Rectal smooth muscle tissue (tissue), 1 donor: ENCODE data around the gene L3MBTL4.
"Not testable (repeated sequence)": the region's sequence is repeated elsewhere in the genome, so short reads cannot be mapped to it uniquely, and the experiment has no call there.

Experiments
- H3K27ac ChIP-seq: one replicate; pipeline ENCODE4 v1.7.0; 2013; ENCODE audit warnings: low read depth, low read length, inconsistent platforms
- H3K27me3 ChIP-seq: one replicate; pipeline ENCODE4 v1.7.0; 2013; ENCODE audit warnings: low read length; ENCODE audit not compliant: control insufficient read depth, insufficient read depth
- H3K36me3 ChIP-seq: one replicate; pipeline ENCODE4 v1.7.0; 2013; ENCODE audit warnings: low read length; ENCODE audit not compliant: control insufficient read depth, insufficient read depth
- H3K4me1 ChIP-seq: one replicate; pipeline ENCODE4 v1.7.0; 2013; ENCODE audit warnings: low read length; ENCODE audit not compliant: control insufficient read depth, insufficient read depth
- H3K4me3 ChIP-seq: one replicate; pipeline ENCODE4 v1.7.0; 2013; ENCODE audit warnings: low read length
- H3K9ac ChIP-seq: one replicate; pipeline ENCODE4 v1.7.0; 2013; ENCODE audit warnings: low read length

The L3MBTL4 gene

DNA sequence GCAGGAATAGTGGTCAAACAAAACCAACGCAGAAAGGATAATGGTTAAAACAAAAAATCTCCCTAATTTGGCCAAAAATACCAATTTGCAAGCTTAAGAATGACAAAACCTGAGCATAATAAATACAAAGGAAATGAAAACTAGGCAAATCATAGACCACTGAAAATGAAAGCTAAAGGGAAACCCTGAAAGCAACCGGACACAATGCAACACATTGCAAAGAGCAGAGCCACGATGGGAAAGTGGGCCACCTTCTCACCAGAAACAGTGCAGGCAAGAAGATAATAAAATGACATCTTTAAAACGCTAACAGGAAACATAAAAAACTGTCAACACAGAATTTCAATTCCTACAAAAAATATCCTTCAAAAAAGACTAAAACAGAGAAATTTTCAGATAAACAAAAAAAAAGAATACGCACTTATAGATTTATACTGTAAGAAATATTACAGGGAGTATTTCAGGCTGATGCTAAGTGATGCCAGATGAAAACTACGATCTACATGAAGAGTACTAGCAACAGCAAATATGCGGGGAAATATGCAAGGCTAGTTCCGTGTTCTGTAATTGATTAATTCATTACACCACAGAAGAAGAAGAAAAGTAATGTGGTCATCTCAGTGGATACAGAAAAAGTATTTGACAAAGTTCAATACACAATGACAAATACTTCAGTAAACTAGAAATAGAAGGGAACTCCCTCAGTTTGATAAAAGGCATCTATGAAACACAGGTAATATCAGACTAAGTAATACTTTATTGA, 239.5 kb downstream of the L3MBTL4 start:
- H3K4me3 ChIP-seq: no peak overlapping the region
- no peaks in the 10 kb centered on the region for H3K4me1 ChIP-seq
- H3K36me3 ChIP-seq: no peaks in the 10 kb centered on the region
- H3K27ac ChIP-seq: no peak overlapping the region
- H3K27me3 ChIP-seq: no peaks in the 10 kb centered on the region
- no peak overlapping the region for H3K9ac ChIP-seq

DNA sequence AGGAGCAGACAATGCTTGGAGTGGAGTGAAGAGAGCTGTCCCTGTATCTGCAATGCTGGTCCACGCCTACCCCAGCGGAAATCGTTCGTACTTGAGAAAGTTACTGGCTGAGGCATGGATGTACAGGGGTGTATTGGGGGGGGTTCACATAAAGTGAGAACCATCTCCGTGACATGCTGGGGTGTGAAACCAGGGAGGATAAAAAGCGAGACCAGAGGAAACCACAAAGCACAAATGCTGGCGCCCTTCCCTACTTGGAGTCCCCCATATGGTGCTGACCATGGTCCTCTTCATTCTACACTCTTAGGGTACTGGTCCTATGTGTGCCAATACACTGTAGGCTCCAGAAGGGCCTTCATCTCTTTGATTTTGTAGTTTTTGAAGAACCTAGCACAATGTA, 244.1 kb downstream of the L3MBTL4 start:
- no peak overlapping the region for H3K27ac ChIP-seq
- no peaks in the 10 kb centered on the region for H3K4me1 ChIP-seq
- no peak overlapping the region for H3K4me3 ChIP-seq
- H3K9ac ChIP-seq: no peak overlapping the region
- H3K36me3 ChIP-seq: no peaks in the 10 kb centered on the region
- H3K27me3 ChIP-seq: no peaks in the 10 kb centered on the region

DNA sequence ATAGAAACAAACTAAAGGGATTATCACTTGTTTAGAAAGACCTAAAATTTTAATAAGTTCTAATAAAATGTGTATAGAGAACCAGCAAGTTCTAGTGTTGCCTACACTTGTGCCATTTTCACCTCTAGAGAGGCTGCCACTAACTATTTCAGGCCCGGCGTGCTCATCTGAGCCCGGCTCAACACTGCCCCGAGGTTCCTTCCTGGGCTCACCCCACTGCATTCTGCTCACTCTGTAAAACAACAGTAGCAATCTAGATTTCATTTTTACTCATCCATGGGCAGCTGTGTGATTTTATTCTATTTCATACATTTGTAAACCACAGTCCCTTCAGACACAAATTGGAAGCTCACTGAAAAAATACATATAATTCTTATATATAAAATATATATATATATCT, 253.2 kb downstream of the L3MBTL4 start:
- Histone ChIP-seq H3K36me3 (no peaks in the 10 kb centered on the region), H3K4me1 (no peaks in the 10 kb centered on the region), H3K27ac (no peak overlapping the region), H3K27me3 (no peaks in the 10 kb centered on the region), H3K4me3 (no peak overlapping the region), H3K9ac (no peak overlapping the region)

DNA sequence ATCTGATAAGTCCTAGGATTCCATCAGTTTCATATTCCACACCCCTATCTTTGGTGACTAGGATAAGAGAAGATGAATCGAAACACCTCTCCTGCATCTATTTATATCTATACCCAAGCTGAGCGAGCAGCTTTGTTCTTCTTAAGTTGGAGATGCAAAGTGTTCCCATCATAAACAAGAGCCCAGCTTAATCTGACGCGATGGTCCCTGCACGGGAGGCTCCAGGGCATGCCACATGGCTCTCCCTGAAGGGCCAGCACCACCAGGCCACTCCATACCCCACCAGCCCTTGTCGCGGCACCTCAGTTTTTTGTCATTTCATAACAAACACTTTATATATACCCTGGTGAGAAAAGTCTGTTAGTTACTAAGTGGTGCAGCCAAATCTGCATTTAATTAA, 255.3 kb downstream of the L3MBTL4 start:
- Histone ChIP-seq H3K27ac (no peak overlapping the region), H3K4me3 (no peak overlapping the region), H3K4me1 (no peaks in the 10 kb centered on the region), H3K9ac (no peak overlapping the region), H3K36me3 (no peaks in the 10 kb centered on the region), H3K27me3 (no peaks in the 10 kb centered on the region)

GRCh38 chr18:6158958-6159357, 255.8 kb downstream of the L3MBTL4 start:
- H3K27me3 ChIP-seq: no peaks in the 10 kb centered on the region
- no peak overlapping the region for H3K27ac ChIP-seq
- H3K4me1 ChIP-seq: no peaks in the 10 kb centered on the region
- H3K36me3 ChIP-seq: no peaks in the 10 kb centered on the region
- H3K4me3 ChIP-seq: no peak overlapping the region
- H3K9ac ChIP-seq: no peak overlapping the region

GRCh38 chr18:6156446-6156845, 258.3 kb downstream of the L3MBTL4 start:
- no peaks in the 10 kb centered on the region for H3K27me3 ChIP-seq
- H3K9ac ChIP-seq: no peak overlapping the region
- H3K4me1 ChIP-seq: no peaks in the 10 kb centered on the region
- no peak overlapping the region for H3K4me3 ChIP-seq
- no peak overlapping the region for H3K27ac ChIP-seq
- H3K36me3 ChIP-seq: no peaks in the 10 kb centered on the region

GRCh38 chr18:6155707-6156106, 259.0 kb downstream of the L3MBTL4 start:
- H3K4me3 ChIP-seq: no peak overlapping the region
- no peak overlapping the region for H3K9ac ChIP-seq
- H3K27ac ChIP-seq: no peak overlapping the region
- H3K4me1 ChIP-seq: no peaks in the 10 kb centered on the region
- H3K27me3 ChIP-seq: no peaks in the 10 kb centered on the region
- H3K36me3 ChIP-seq: no peaks in the 10 kb centered on the region

- Histone ChIP-seq H3K36me3 (no peaks in the 10 kb centered on the region), H3K27ac (no peak overlapping the region), H3K27me3 (no peaks in the 10 kb centered on the region), H3K9ac (no peak overlapping the region), H3K4me1 (no peaks in the 10 kb centered on the region), H3K4me3 (no peak overlapping the region)
These were observed 264.3 kb downstream of the L3MBTL4 start for GRCh38 chr18:6150430-6150829.

- Histone ChIP-seq H3K4me3 (no peak overlapping the region), H3K27me3 (no peaks in the 10 kb centered on the region), H3K9ac (no peak overlapping the region), H3K27ac (no peak overlapping the region), H3K36me3 (no peaks in the 10 kb centered on the region), H3K4me1 (no peaks in the 10 kb centered on the region)
These were observed 268.4 kb downstream of the L3MBTL4 start for GRCh38 chr18:6146307-6146661.

- no peaks in the 10 kb centered on the region for H3K4me1 ChIP-seq
- H3K4me3 ChIP-seq: no peak overlapping the region
- H3K27ac ChIP-seq: no peak overlapping the region
- no peaks in the 10 kb centered on the region for H3K36me3 ChIP-seq
- no peaks in the 10 kb centered on the region for H3K27me3 ChIP-seq
- no peak overlapping the region for H3K9ac ChIP-seq
These were observed 268.9 kb downstream of the L3MBTL4 start for GRCh38 chr18:6145645-6146306.

- H3K4me1 ChIP-seq: no peaks in the 10 kb centered on the region
- H3K4me3 ChIP-seq: no peak overlapping the region
- H3K27ac ChIP-seq: no peak overlapping the region
- H3K9ac ChIP-seq: no peak overlapping the region
- H3K27me3 ChIP-seq: no peaks in the 10 kb centered on the region
- no peaks in the 10 kb centered on the region for H3K36me3 ChIP-seq
These were observed 275.7 kb downstream of the L3MBTL4 start for GRCh38 chr18:6139007-6139406.

DNA sequence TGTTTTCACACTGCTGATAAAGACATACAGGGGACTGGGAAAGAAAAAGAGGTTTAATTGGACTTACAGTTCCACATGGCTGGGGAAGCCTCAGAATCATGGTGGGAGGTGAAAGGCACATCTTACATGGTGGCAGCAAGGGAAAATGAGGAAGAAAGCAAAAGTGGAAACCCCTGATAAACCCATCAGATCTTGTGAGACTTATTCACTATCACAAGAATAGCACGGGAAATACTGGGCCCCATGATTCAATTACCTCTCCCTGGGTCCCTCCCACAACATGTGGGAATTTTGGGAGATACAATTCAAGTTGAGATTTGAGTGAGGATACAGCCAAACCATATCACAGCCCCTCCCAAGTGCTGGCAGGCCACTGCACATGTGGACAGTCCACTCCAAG, 278.8 kb downstream of the L3MBTL4 start:
- not testable (repeated sequence) for H3K27me3 ChIP-seq, H3K27ac ChIP-seq, H3K4me3 ChIP-seq, H3K36me3 ChIP-seq, H3K9ac ChIP-seq, H3K4me1 ChIP-seq

GRCh38 chr18:6135029-6135428, 279.7 kb downstream of the L3MBTL4 start:
- not testable (repeated sequence) for H3K27me3 ChIP-seq, H3K27ac ChIP-seq, H3K9ac ChIP-seq, H3K4me1 ChIP-seq, H3K4me3 ChIP-seq, H3K36me3 ChIP-seq
